Stimulated activated CD8-positive, alpha-beta memory T cell treated with anti-CD3 and anti-CD28 coated beads, Interleukin-12 subunit alpha, Interleukin-12 subunit beta, amount 100 ng/mL, for 4 hours (primary cell): ENCODE measurements around the gene CHST6.
"Not testable (repeated sequence)": the region's sequence is repeated elsewhere in the genome, so short reads cannot be mapped to it uniquely, and the experiment has no call there.

Experiments used
- DNase-seq: peaks from one replicate; pipeline ENCODE4 v3.0.0-alpha.2; 2020; ENCODE audit warnings: low read depth

The CHST6 gene

DNA sequence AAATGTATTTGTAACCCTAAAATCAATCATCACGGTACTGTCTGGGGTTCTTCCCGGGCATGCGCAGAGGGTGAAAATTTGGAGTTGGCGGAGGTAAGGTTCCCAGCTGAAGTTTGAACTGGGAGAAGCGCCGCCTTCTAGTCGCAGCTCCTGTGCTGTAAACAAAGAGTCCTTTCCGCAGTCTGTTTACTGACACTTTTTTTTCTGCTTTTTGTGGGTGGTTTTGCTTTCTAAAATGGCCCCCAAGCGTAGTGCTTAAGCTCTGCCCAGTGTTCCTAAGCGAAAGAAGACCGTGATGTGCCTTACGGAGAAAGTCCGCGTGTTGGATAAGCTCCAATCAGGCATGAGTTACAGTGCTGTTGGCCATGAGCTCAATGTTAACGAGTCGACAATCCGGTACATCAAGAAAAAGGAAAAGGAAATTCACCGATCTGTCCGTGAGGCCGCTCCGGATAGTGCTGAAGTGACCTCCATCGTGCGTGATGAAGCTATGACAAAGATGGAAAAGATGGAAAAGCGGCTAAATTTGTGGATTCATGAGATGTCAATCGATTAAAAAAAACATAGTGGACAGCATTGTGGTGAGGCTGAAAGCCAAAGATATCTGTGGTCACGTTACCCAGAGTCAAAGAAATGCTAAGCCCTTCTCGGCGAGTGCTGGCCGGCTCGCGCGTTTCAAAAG, 61.4 kb downstream of the CHST6 start:
- no peak for DNase-seq

DNA sequence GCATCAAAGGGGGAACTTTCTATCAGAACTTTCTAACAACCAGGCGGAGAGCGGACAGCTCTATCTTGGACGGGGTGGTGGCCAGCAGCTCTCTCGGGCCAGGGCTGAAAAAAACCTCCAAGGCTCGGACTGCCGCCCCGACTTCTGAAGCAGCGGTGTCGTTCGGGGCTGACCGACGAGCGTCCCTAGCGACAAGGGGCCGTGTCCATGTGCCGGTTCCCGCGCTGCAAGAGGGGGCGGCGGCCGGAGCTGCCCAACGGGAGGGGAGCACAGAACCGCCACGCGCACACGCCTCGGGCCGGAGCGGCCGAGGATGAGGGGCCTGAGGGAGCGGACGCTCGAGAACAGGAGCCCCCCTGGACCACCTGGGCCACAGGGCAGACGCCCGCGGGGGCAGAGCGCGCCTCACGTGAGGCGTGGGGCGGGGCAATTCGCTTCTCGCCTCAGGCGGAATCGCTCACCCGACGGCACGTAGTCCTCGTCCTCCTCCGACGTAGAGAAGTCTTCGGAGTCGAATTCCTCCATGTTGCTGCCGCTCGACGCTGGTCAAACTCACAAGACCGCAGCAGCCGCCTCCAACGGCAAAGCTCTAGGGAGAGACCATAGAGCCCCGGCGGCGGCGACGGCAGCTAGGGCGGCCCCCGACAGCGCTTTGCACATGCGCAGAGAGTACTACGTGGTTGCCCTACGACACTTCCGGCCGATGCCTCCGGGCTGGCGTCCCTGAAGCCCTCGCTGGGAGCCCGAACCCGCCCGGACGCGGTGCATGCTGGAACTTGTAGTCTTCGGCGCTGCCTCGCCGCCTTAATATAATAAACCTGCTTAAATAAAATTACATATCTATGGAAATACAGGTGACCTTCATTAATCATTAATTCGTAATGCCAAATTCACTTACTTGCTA, 62.2 kb downstream of the CHST6 start, which contains the start of gene CFDP1:
Gene CFDP1, minus strand, starts transcription at position 676 of the 904 bp plus-strand sequence. Its CDS starts 151 bp downstream, at position 525.
- peak; percentile 91 for DNase-seq

DNA sequence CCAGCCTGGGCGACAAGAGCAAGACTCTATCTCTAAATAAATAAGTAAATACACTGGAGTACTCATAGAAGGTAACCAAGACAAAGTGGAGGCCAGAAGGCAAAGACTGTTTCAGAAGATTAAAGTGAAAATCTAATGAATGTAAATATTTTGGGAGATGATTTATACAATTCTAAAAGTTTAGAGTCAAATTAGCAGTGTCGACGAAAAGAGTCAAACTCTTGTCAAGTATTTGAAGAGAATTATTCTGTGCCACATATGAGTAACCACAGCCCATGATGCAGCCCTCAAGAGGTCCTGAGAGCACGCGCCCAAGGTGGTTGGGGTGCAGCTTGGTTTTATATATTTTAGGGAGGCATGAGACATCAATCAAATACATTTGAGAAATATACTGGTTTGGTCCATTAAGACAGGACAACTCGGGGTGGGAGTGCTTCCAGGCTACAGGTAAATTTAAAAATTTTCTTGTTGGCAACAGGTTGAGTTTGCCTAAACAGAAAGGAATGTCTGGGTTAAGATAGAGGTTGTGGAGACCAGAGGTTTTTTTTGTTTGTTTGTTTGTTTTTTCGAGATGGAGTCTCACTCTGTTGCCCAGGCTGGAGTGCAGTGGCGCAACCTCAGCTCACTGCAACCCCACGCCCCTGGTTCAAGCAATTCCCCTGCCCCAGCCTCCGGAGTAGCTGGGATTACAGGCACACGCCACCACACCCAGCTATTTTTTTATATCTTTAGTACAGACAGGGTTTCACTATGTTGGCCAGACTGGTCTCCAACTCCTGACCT, 65.4 kb downstream of the CHST6 start:
- DNase-seq = no peak

DNA sequence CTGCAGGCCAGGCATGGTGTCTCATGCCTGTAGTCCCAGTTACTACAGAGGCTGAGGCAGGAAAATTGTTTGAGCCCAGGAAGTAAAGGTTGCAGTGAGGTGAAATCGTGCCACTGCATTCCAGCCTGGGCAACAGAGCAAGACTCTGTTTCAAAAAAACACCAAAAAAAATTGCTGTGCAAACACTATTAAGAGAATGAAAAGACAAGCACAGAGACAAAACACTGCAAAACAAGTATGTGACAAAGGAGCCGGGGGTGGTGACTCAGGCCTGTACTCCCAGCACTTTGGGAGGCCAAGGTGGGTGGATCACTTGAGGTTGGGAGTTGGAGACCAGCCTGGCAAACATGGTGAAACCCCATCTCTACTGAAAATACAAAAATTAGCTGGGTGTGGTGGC, 68.7 kb downstream of the CHST6 start:
- DNase-seq = not testable (repeated sequence)

DNA sequence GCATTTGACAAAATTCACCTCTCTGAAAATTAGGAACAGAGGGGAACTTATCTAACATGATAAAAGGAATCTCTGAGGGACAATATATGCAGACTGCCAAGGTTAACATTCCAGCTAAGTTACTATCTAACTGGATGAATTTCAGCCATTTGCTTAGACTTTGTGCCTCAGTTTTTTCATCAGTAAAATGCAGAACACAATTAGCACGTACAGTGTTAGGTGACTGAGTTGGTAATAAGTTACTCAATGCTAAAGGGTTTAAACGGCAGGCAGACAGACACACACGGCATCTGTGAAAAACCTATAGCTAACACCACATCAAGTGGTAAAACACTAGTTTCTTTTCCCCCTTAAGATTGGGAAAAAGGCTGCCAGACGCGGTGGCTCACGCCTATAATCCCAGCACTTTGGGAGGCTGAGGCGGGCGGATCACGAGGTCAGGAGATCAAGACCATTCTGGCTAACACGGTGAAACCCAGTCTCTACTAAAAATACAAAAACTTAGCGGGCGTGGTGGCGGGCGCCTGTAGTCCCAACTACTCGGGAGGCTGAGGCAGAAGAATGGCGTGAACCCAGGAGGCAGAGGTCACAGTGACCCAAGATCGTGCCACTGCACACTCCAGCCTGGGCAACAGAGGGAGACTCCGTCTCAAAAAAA, 71.0 kb downstream of the CHST6 start:
- DNase-seq = not testable (repeated sequence)

DNA sequence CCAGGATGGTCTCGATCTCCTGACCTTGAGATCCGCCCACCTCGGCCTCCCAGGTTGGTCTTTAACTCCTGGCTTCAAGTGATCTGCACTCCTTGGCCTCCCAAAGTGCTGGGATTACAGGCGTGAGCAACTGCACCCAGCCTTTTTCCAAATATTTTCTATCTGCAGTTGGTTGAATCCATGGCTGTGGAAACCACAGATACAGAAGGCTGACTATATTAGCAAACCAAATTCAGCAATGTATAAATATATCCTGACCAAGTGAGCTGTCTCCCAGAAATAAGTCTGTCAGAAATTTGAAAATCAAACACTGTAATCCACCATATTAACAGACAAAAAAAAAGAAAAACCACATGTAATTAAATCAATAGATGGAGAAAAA, 71.5 kb downstream of the CHST6 start:
- DNase-seq = no peak
